ENCODE results near the gene MRPL4. TPM values are rescaled to one million over a fixed set of nuclear protein-coding genes. Genes with fewer than 3 reads are reported as not detected.

MRPL4 gene
- total RNA-seq, 1 experiment from 2014 or later: 99.3 TPM

GRCh38 chr19:10286803-10287737 lies 35.1 kb downstream of the MRPL4 start, which contains the start of gene ICAM4:
Gene ICAM4, plus strand, starts transcription at chr19:10286955. Its CDS starts 58 bp downstream, at chr19:10287013.
- H3K14ac ChIP-seq (ENCODE audit: insufficient read depth, low read length): no peak within 1 kb of the TSS; the same call in 1 of the 2 replicates
- H2AK5ac ChIP-seq (ENCODE audit: insufficient read length, low read length): no peak within 1 kb of the TSS
- peaks cover 31% of the 10 kb centered on the region for H3K27me3 ChIP-seq (ENCODE audit: insufficient read depth, low read length)
- H2BK12ac ChIP-seq (ENCODE audit: insufficient read length, low read depth, low read length): no peak within 1 kb of the TSS
- H3K56ac ChIP-seq (ENCODE audit: insufficient read length, low read depth, low read length): no peak within 1 kb of the TSS
- H3K4me1 ChIP-seq (ENCODE audit: insufficient read depth, low read length): no peaks in the 10 kb centered on the region; the same call in 1 of the 2 replicates
- TF ChIP-seq CTCF (conservative IDR thresholded peaks at IDR 0.05): no peak
- peak within 1 kb of the TSS; percentile 70 for H3K4me2 ChIP-seq (ENCODE audit: insufficient read depth, insufficient read length, low read length)
- no peak within 1 kb of the TSS for H2BK120ac ChIP-seq (ENCODE audit: low read depth, low read length, poor library complexity, severe bottlenecking)
- peaks cover 30% of the 10 kb centered on the region for H3K23me2 ChIP-seq (ENCODE audit: insufficient read length, low read depth, low read length, poor library complexity, severe bottlenecking)
- H3T11ph ChIP-seq (ENCODE audit: low read length): no peak within 1 kb of the TSS
- DNase-seq: peak; percentile 76
- Mint-ChIP-seq H3K9me3 (peaks cover 0 to 3% of the 10 kb centered on the region in 2 experiments; a peak in 2 of 5 replicates), H3K27ac (no peak within 1 kb of the TSS), H3K27me3 (ENCODE audit: low read depth) (peaks cover 71% of the 10 kb centered on the region), H3K4me3 (peak within 1 kb of the TSS; percentile 49 to 77), H3K4me1 (peaks cover 11 to 38% of the 10 kb centered on the region in 2 experiments), H3K36me3 (ENCODE audit: insufficient read depth in 1 of 3, low read depth in 3 of 3) (peaks cover 0 to 7% (median 0%) of the 10 kb centered on the region in 3 experiments; a peak in 3 of 7 replicates)
- H3K9me3 ChIP-seq (ENCODE audit: control insufficient read depth, low read depth, low read length): no peaks in the 10 kb centered on the region
- H3K27ac ChIP-seq (ENCODE audit: insufficient read length, low read depth, low read length): no peak within 1 kb of the TSS
- no peak within 1 kb of the TSS for H3K9ac ChIP-seq (ENCODE audit: extremely low read depth, insufficient read length, low read length)
- no peak within 1 kb of the TSS for H2BK20ac ChIP-seq (ENCODE audit: low read depth, low read length, poor library complexity, severe bottlenecking)
- H3K79me1 ChIP-seq (ENCODE audit: insufficient read depth, low read depth, low read length, poor library complexity, severe bottlenecking): no peaks in the 10 kb centered on the region
- H2BK5ac ChIP-seq (ENCODE audit: insufficient read length, low read length): no peak within 1 kb of the TSS
- H4K5ac ChIP-seq (ENCODE audit: insufficient read length, low read depth, low read length): no peak within 1 kb of the TSS
- no peak within 1 kb of the TSS for H2BK15ac ChIP-seq (ENCODE audit: low read depth, low read length)
- no peak within 1 kb of the TSS for H3K23ac ChIP-seq (ENCODE audit: insufficient read length, low read depth, low read length)
- H4K91ac ChIP-seq (ENCODE audit: insufficient read length, low read depth, low read length): no peak within 1 kb of the TSS
- no peak within 1 kb of the TSS for H3K18ac ChIP-seq (ENCODE audit: insufficient read length, low read depth, low read length)
- no peaks in the 10 kb centered on the region for H3K79me2 ChIP-seq (ENCODE audit: insufficient read depth, low read length)
- no peaks in the 10 kb centered on the region for H4K20me1 ChIP-seq (ENCODE audit: control insufficient read depth, insufficient read depth, insufficient read length)
- H4K8ac ChIP-seq (replicated peaks; ENCODE audit: insufficient read length, low read depth, low read length): no peak within 1 kb of the TSS
- no CpG with 5 or more reads among the region's 59 CpGs for WGBS (ENCODE audit: extremely low coverage, insufficient read length, low lambda C conversion rate)
- H2AFZ ChIP-seq (ENCODE audit: low read length): no peak within 1 kb of the TSS
- H3K4ac ChIP-seq (ENCODE audit: low read depth, low read length): no peak within 1 kb of the TSS

Measured in H9 (cell line).